H1 (cell line): ENCODE data around the gene TAC4.

Source experiments
- ATF2 ChIP-seq: IDR thresholded peaks from 2 replicates; pipeline ENCODE4 v1.6.1; 2012; ENCODE audit warnings: low read length, inconsistent platforms
- CHD1 ChIP-seq: IDR thresholded peaks from 2 replicates; pipeline ENCODE4 v1.6.1; 2012; ENCODE audit warnings: low read depth, low read length, improper control_type of control experiment
- CREB1 ChIP-seq: IDR thresholded peaks from 2 replicates; pipeline ENCODE4 v1.6.1; 2012; ENCODE audit warnings: inconsistent platforms
- CTCF ChIP-seq, 3 experiments: IDR thresholded peaks; 1 replicate in 2 of 3; 2 replicates in 1 of 3; pipeline versions ENCODE4 v1.5.1 to v1.6.1; 2011; ENCODE audit warnings: low read length in 3 of 3, mild to moderate bottlenecking in 3 of 3, inconsistent platforms in 2 of 3, low read depth in 1 of 3, moderate library complexity in 1 of 3; ENCODE audit not compliant: insufficient read depth in 1 of 3; ENCODE audit errors: control extremely low read depth in 1 of 3
- NRF1 ChIP-seq: IDR thresholded peaks from 2 replicates; pipeline ENCODE4 v1.6.1; 2011; ENCODE audit warnings: mild to moderate bottlenecking, low read depth, low read length, improper control_type of control experiment
- POLR2AphosphoS5 ChIP-seq: IDR thresholded peaks from 2 replicates; pipeline ENCODE4 v1.6.1; 2011; ENCODE audit warnings: low read depth, low read length

- no peak for TF ChIP-seq ATF2
- no peak for TF ChIP-seq CHD1
- no peak for TF ChIP-seq CTCF (IDR thresholded peaks at IDR 0.05; ENCODE audit: control extremely low read depth in 1 of 3, insufficient read depth in 1 of 3, low read depth in 1 of 3, low read length in 3 of 3)
- TF ChIP-seq POLR2AphosphoS5, result no peak
- TF ChIP-seq NRF1, result no peak
- no peak for TF ChIP-seq CREB1
Measured at GRCh38 chr17:49846938-49847712, 744 bp downstream of the TAC4 start.
